ENCODE data around the gene MAP4. TPM values are rescaled to one million over a fixed set of nuclear protein-coding genes. Genes with fewer than 3 reads are reported as not detected.

The MAP4 gene
- total RNA-seq, 1 donor = 158 TPM

- H3K4me2 ChIP-seq (ENCODE audit: insufficient read depth, low read length) = no peak overlapping the region
- peaks cover 61% of the 10 kb centered on the region for H3K36me3 ChIP-seq (ENCODE audit: insufficient read depth, low read length)
- H4K20me1 ChIP-seq (ENCODE audit: insufficient read depth, low read length) = peaks cover 3% of the 10 kb centered on the region
- no peaks in the 10 kb centered on the region for H3K9me3 ChIP-seq (ENCODE audit: low read depth, low read length)
- no peak overlapping the region for H2AFZ ChIP-seq (ENCODE audit: low read length)
- no peak for DNase-seq (ENCODE audit: insufficient read length, low spot score, missing footprints)
- no peaks in the 10 kb centered on the region for H3K27me3 ChIP-seq (ENCODE audit: insufficient read depth, low read length)
- H3K79me2 ChIP-seq (ENCODE audit: insufficient read depth, low read length) = peaks cover 9% of the 10 kb centered on the region
- H3K4me1 ChIP-seq (ENCODE audit: insufficient read depth, low read length) = peaks cover 19% of the 10 kb centered on the region
- TF ChIP-seq CTCF (IDR thresholded peaks at IDR 0.05; ENCODE audit: extremely low read depth, low read depth, low read length) = no peak
- no peak overlapping the region for H3K4me3 ChIP-seq (ENCODE audit: insufficient read depth, low read length)
- no peak overlapping the region for H3K27ac ChIP-seq (ENCODE audit: low read depth, low read length)
Observed at GRCh38 chr3:47874913-47875312, 141.3 kb downstream of the MAP4 start.

- Histone ChIP-seq H3K79me2 (ENCODE audit: insufficient read depth, low read length) (peaks cover 6% of the 10 kb centered on the region), H4K20me1 (ENCODE audit: insufficient read depth, low read length) (peaks cover 7% of the 10 kb centered on the region), H3K4me2 (ENCODE audit: insufficient read depth, low read length) (no peak overlapping the region), H3K36me3 (ENCODE audit: insufficient read depth, low read length) (peaks cover 63% of the 10 kb centered on the region), H3K27ac (ENCODE audit: low read depth, low read length) (no peak overlapping the region), H3K4me3 (ENCODE audit: insufficient read depth, low read length) (no peak overlapping the region), H2AFZ (ENCODE audit: low read length) (no peak overlapping the region), H3K27me3 (ENCODE audit: insufficient read depth, low read length) (no peaks in the 10 kb centered on the region), H3K4me1 (ENCODE audit: insufficient read depth, low read length) (peaks cover 18% of the 10 kb centered on the region), H3K9me3 (ENCODE audit: low read depth, low read length) (no peaks in the 10 kb centered on the region)
- DNase-seq (ENCODE audit: insufficient read length, low spot score, missing footprints) = no peak
- TF ChIP-seq CTCF (IDR thresholded peaks at IDR 0.05; ENCODE audit: extremely low read depth, low read depth, low read length) = no peak
Observed at GRCh38 chr3:47874438-47874837, 141.8 kb downstream of the MAP4 start.

GRCh38 chr3:47872916-47873315, 143.3 kb downstream of the MAP4 start:
- Histone ChIP-seq H3K9me3 (ENCODE audit: low read depth, low read length) (no peaks in the 10 kb centered on the region), H3K79me2 (ENCODE audit: insufficient read depth, low read length) (peaks cover 3% of the 10 kb centered on the region), H3K4me3 (ENCODE audit: insufficient read depth, low read length) (no peak overlapping the region), H3K4me1 (ENCODE audit: insufficient read depth, low read length) (peaks cover 8% of the 10 kb centered on the region), H2AFZ (ENCODE audit: low read length) (no peak overlapping the region), H4K20me1 (ENCODE audit: insufficient read depth, low read length) (peaks cover 6% of the 10 kb centered on the region), H3K36me3 (ENCODE audit: insufficient read depth, low read length) (peaks cover 72% of the 10 kb centered on the region), H3K4me2 (ENCODE audit: insufficient read depth, low read length) (no peak overlapping the region), H3K27me3 (ENCODE audit: insufficient read depth, low read length) (no peaks in the 10 kb centered on the region), H3K27ac (ENCODE audit: low read depth, low read length) (no peak overlapping the region)
- TF ChIP-seq CTCF (IDR thresholded peaks at IDR 0.05; ENCODE audit: extremely low read depth, low read depth, low read length) = no peak
- DNase-seq (ENCODE audit: insufficient read length, low spot score, missing footprints) = peak; percentile 46

GRCh38 chr3:47871389-47871788, 144.8 kb downstream of the MAP4 start:
- Histone ChIP-seq H3K4me2 (ENCODE audit: insufficient read depth, low read length) (no peak overlapping the region), H4K20me1 (ENCODE audit: insufficient read depth, low read length) (peaks cover 9% of the 10 kb centered on the region), H3K4me3 (ENCODE audit: insufficient read depth, low read length) (no peak overlapping the region), H2AFZ (ENCODE audit: low read length) (no peak overlapping the region), H3K9me3 (ENCODE audit: low read depth, low read length) (no peaks in the 10 kb centered on the region), H3K4me1 (ENCODE audit: insufficient read depth, low read length) (no peaks in the 10 kb centered on the region), H3K27ac (ENCODE audit: low read depth, low read length) (no peak overlapping the region), H3K79me2 (ENCODE audit: insufficient read depth, low read length) (peaks cover 3% of the 10 kb centered on the region), H3K36me3 (ENCODE audit: insufficient read depth, low read length) (peaks cover 75% of the 10 kb centered on the region), H3K27me3 (ENCODE audit: insufficient read depth, low read length) (no peaks in the 10 kb centered on the region)
- no peak for DNase-seq (ENCODE audit: insufficient read length, low spot score, missing footprints)
- TF ChIP-seq CTCF (IDR thresholded peaks at IDR 0.05; ENCODE audit: extremely low read depth, low read depth, low read length) = no peak
